ENCODE data around the gene ZNFX1.

DNA sequence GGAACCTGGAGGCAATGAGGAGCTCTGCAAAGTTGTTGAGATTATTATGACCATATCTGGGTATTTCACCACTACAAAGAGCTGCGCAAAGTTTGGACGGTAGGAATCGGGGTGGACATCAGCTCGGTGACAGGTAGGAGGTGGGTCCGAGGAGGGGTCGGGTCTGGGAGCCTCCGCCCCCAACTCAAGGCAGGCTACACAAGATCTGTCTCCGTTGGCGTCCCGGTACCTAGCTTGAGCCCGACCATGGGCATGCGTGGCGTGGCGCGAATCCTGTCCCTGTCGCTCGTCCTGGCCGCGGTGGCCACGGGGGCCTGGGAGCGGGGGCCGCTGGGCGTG is 40.2 kb upstream of the ZNFX1 start:
- TF ChIP-seq, protein P1, sequence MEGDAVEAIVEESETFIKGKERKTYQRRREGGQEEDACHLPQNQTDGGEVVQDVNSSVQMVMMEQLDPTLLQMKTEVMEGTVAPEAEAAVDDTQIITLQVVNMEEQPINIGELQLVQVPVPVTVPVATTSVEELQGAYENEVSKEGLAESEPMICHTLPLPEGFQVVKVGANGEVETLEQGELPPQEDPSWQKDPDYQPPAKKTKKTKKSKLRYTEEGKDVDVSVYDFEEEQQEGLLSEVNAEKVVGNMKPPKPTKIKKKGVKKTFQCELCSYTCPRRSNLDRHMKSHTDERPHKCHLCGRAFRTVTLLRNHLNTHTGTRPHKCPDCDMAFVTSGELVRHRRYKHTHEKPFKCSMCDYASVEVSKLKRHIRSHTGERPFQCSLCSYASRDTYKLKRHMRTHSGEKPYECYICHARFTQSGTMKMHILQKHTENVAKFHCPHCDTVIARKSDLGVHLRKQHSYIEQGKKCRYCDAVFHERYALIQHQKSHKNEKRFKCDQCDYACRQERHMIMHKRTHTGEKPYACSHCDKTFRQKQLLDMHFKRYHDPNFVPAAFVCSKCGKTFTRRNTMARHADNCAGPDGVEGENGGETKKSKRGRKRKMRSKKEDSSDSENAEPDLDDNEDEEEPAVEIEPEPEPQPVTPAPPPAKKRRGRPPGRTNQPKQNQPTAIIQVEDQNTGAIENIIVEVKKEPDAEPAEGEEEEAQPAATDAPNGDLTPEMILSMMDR (IDR thresholded peaks at IDR 0.05): no peak
- no peak for TF ChIP-seq POLR2A (IDR thresholded peaks at IDR 0.05)
